Effector memory CD8-positive, alpha-beta T cell (primary cell): Measurements from ENCODE around the gene KRTAP4-4.
"Not testable (repeated sequence)": the region's sequence is repeated elsewhere in the genome, so short reads cannot be mapped to it uniquely, and the experiment has no call there.

ENCODE experiments used
- ATAC-seq: fragments of 150-1000 bp; cut with Tn5 transposase; replicated peaks from 2 replicates; pipeline ENCODE4 v1.10.0; 2021; ENCODE audit warnings: mild to moderate bottlenecking, moderate library complexity
- DNase-seq, 3 experiments: peaks; one replicate each; pipeline ENCODE4 v3.0.0; 2021
- H3K27ac Mint-ChIP-seq, 2 donors: one replicate each; pipeline ENCODE4 v1.8.0; 2022; ENCODE audit warnings: mild to moderate bottlenecking in 2 of 2, mixed read lengths in 2 of 2, moderate library complexity in 2 of 2
- H3K27me3 Mint-ChIP-seq, 2 donors: one replicate each; pipeline ENCODE4 v1.8.0; 2022; ENCODE audit warnings: mixed read lengths in 2 of 2
- H3K36me3 Mint-ChIP-seq: one replicate; pipeline ENCODE4 v1.8.0; 2022; ENCODE audit warnings: mild to moderate bottlenecking, moderate library complexity, mixed read lengths; ENCODE audit not compliant: insufficient read depth
- H3K4me1 Mint-ChIP-seq, 2 donors: one replicate each; pipeline ENCODE4 v1.8.0; 2022; ENCODE audit warnings: low read depth in 2 of 2, mixed read lengths in 2 of 2
- H3K4me3 Mint-ChIP-seq, 2 donors: one replicate each; pipeline ENCODE4 v1.8.0; 2022; ENCODE audit warnings: mild to moderate bottlenecking in 2 of 2, mixed read lengths in 2 of 2, moderate library complexity in 2 of 2
- H3K9me3 Mint-ChIP-seq, 2 donors: one replicate each; pipeline ENCODE4 v1.8.0; 2022; ENCODE audit warnings: mixed read lengths in 2 of 2

The KRTAP4-4 gene

GRCh38 chr17:41168121-41168520 lies 7.6 kb upstream of the KRTAP4-4 start, which contains the start of gene KRTAP4-3:
TSS of gene KRTAP4-3 (minus strand) at chr17:41168221. CDS start at chr17:41168172, 49 bp downstream.
- Mint-ChIP-seq H3K27ac (no peak within 1 kb of the TSS), H3K9me3 (no peaks in the 10 kb centered on the region), H3K4me3 (no peak within 1 kb of the TSS), H3K27me3 (peaks cover 11 to 20% of the 10 kb centered on the region in 2 donors), H3K36me3 (no peaks in the 10 kb centered on the region), H3K4me1 (peaks cover 0 to 2% of the 10 kb centered on the region in 2 donors)
- no peak for ATAC-seq
- DNase-seq = no peak

GRCh38 chr17:41167561-41167960 lies 7.0 kb upstream of the KRTAP4-4 start:
- Mint-ChIP-seq H3K4me1 (peaks cover 0 to 2% of the 10 kb centered on the region in 2 donors), H3K4me3 (no peak overlapping the region), H3K27me3 (peaks cover 12 to 23% of the 10 kb centered on the region in 2 donors), H3K9me3 (no peaks in the 10 kb centered on the region), H3K27ac (no peak overlapping the region), H3K36me3 (no peaks in the 10 kb centered on the region)
- DNase-seq = no peak
- ATAC-seq = no peak

- DNase-seq (no peak), ATAC-seq (no peak)
- Mint-ChIP-seq H3K27me3 (peaks cover 17 to 29% of the 10 kb centered on the region in 2 donors), H3K9me3 (no peaks in the 10 kb centered on the region), H3K27ac (no peak overlapping the region), H3K4me1 (peaks cover 0 to 2% of the 10 kb centered on the region in 2 donors), H3K36me3 (no peaks in the 10 kb centered on the region), H3K4me3 (no peak overlapping the region)
These were observed 3.3 kb upstream of the KRTAP4-4 start for GRCh38 chr17:41163828-41164227.

GRCh38 chr17:41160190-41160589 lies 358 bp downstream of the KRTAP4-4 start:
- not testable (repeated sequence) for H3K36me3 Mint-ChIP-seq, DNase-seq, H3K4me1 Mint-ChIP-seq, H3K27ac Mint-ChIP-seq, H3K4me3 Mint-ChIP-seq, H3K9me3 Mint-ChIP-seq, ATAC-seq
- peaks cover 48 to 60% of the 10 kb centered on the region in 2 donors for H3K27me3 Mint-ChIP-seq

- H3K27ac Mint-ChIP-seq = no peak overlapping the region
- ATAC-seq (no peak), DNase-seq (no peak)
- peaks cover 0 to 2% of the 10 kb centered on the region in 2 donors for H3K4me1 Mint-ChIP-seq
- peaks cover 50 to 58% of the 10 kb centered on the region in 2 donors for H3K27me3 Mint-ChIP-seq
- peaks cover 3% of the 10 kb centered on the region for H3K36me3 Mint-ChIP-seq
- no peaks in the 10 kb centered on the region for H3K9me3 Mint-ChIP-seq
- no peak overlapping the region for H3K4me3 Mint-ChIP-seq
These were observed 6.7 kb downstream of the KRTAP4-4 start for GRCh38 chr17:41153856-41154255.

- Mint-ChIP-seq H3K4me3 (no peak overlapping the region), H3K36me3 (peaks cover 3% of the 10 kb centered on the region), H3K27ac (no peak overlapping the region), H3K4me1 (peaks cover 0 to 2% of the 10 kb centered on the region in 2 donors), H3K27me3 (peaks cover 33 to 42% of the 10 kb centered on the region in 2 donors), H3K9me3 (no peaks in the 10 kb centered on the region)
- ATAC-seq (no peak), DNase-seq (no peak)
These were observed 9.0 kb downstream of the KRTAP4-4 start for GRCh38 chr17:41151525-41151924.

- DNase-seq = no peak
- H3K36me3 Mint-ChIP-seq = peaks cover 3% of the 10 kb centered on the region
- no peak for ATAC-seq
- H3K4me1 Mint-ChIP-seq = peaks cover 0 to 2% of the 10 kb centered on the region in 2 donors
- H3K4me3 Mint-ChIP-seq = no peak overlapping the region
- H3K27ac Mint-ChIP-seq = no peak overlapping the region
- H3K27me3 Mint-ChIP-seq = peaks cover 30% of the 10 kb centered on the region in 2 donors
- no peaks in the 10 kb centered on the region for H3K9me3 Mint-ChIP-seq
These were observed 10.5 kb downstream of the KRTAP4-4 start for GRCh38 chr17:41150026-41150425.

GRCh38 chr17:41149652-41149985 lies 10.9 kb downstream of the KRTAP4-4 start, which contains the start of gene KRTAP4-5:
TSS of gene KRTAP4-5 (minus strand) at chr17:41149825. CDS start at chr17:41149767, 58 bp downstream.
- H3K4me1 Mint-ChIP-seq = peaks cover 0 to 2% of the 10 kb centered on the region in 2 donors
- no peaks in the 10 kb centered on the region for H3K9me3 Mint-ChIP-seq
- no peak within 1 kb of the TSS for H3K27ac Mint-ChIP-seq
- DNase-seq = no peak
- H3K27me3 Mint-ChIP-seq = peaks cover 28 to 29% of the 10 kb centered on the region in 2 donors
- no peak for ATAC-seq
- H3K36me3 Mint-ChIP-seq = peaks cover 3% of the 10 kb centered on the region
- H3K4me3 Mint-ChIP-seq = no peak within 1 kb of the TSS

GRCh38 chr17:41148971-41149651 lies 11.4 kb downstream of the KRTAP4-4 start:
- H3K4me3 Mint-ChIP-seq, H3K27ac Mint-ChIP-seq, H3K4me1 Mint-ChIP-seq, ATAC-seq, H3K9me3 Mint-ChIP-seq, H3K36me3 Mint-ChIP-seq, DNase-seq: not testable (repeated sequence)
- H3K27me3 Mint-ChIP-seq = peaks cover 23 to 24% of the 10 kb centered on the region in 2 donors

- no peak overlapping the region for H3K27ac Mint-ChIP-seq
- ATAC-seq = no peak
- no peak overlapping the region for H3K4me3 Mint-ChIP-seq
- peaks cover 0 to 2% of the 10 kb centered on the region in 2 donors for H3K4me1 Mint-ChIP-seq
- peaks cover 3% of the 10 kb centered on the region for H3K36me3 Mint-ChIP-seq
- peaks cover 12 to 16% of the 10 kb centered on the region in 2 donors for H3K27me3 Mint-ChIP-seq
- H3K9me3 Mint-ChIP-seq = peaks cover 4 to 11% of the 10 kb centered on the region in 2 donors
- no peak for DNase-seq
These were observed 12.9 kb downstream of the KRTAP4-4 start for GRCh38 chr17:41147531-41148204.

GRCh38 chr17:41145261-41145660 lies 15.3 kb downstream of the KRTAP4-4 start:
- H3K4me3 Mint-ChIP-seq = no peak overlapping the region
- H3K36me3 Mint-ChIP-seq = peaks cover 3% of the 10 kb centered on the region
- no peak overlapping the region for H3K27ac Mint-ChIP-seq
- DNase-seq = no peak
- peaks cover 4 to 15% of the 10 kb centered on the region in 2 donors for H3K9me3 Mint-ChIP-seq
- H3K27me3 Mint-ChIP-seq = peaks cover 20 to 23% of the 10 kb centered on the region in 2 donors
- H3K4me1 Mint-ChIP-seq = peaks cover 0 to 2% of the 10 kb centered on the region in 2 donors
- no peak for ATAC-seq

- H3K4me3 Mint-ChIP-seq = no peak overlapping the region
- peaks cover 4 to 17% of the 10 kb centered on the region in 2 donors for H3K9me3 Mint-ChIP-seq
- peaks cover 24% of the 10 kb centered on the region in 2 donors for H3K27me3 Mint-ChIP-seq
- no peak overlapping the region for H3K27ac Mint-ChIP-seq
- DNase-seq = no peak
- peaks cover 3% of the 10 kb centered on the region for H3K36me3 Mint-ChIP-seq
- ATAC-seq = no peak
- peaks cover 0 to 2% of the 10 kb centered on the region in 2 donors for H3K4me1 Mint-ChIP-seq
These were observed 15.7 kb downstream of the KRTAP4-4 start for GRCh38 chr17:41144846-41145245.

GRCh38 chr17:41141361-41141760 lies 19.2 kb downstream of the KRTAP4-4 start:
- DNase-seq = no peak
- no peak overlapping the region for H3K4me3 Mint-ChIP-seq
- no peaks in the 10 kb centered on the region for H3K4me1 Mint-ChIP-seq
- no peak overlapping the region for H3K27ac Mint-ChIP-seq
- peaks cover 6 to 22% of the 10 kb centered on the region in 2 donors for H3K9me3 Mint-ChIP-seq
- no peaks in the 10 kb centered on the region for H3K36me3 Mint-ChIP-seq
- H3K27me3 Mint-ChIP-seq = peaks cover 18 to 34% of the 10 kb centered on the region in 2 donors
- ATAC-seq = no peak
